Putamen (tissue), 1 donor: ENCODE results near the gene HEATR5A.
"Not testable (repeated sequence)": the region's sequence is repeated elsewhere in the genome, so short reads cannot be mapped to it uniquely, and the experiment has no call there.

Source experiments
- DNase-seq: peaks from one replicate; pipeline ENCODE4 v3.0.0-alpha.2; 2016; ENCODE audit warnings: low spot score

The HEATR5A gene

GRCh38 chr14:31326111-31326510 is 94.2 kb downstream of the HEATR5A start:
- no peak for DNase-seq

- no peak for DNase-seq
These were observed 96.9 kb downstream of the HEATR5A start for GRCh38 chr14:31323419-31323818.

GRCh38 chr14:31320922-31321766 is 99.2 kb downstream of the HEATR5A start:
- no peak for DNase-seq

GRCh38 chr14:31320216-31320615 is 100.1 kb downstream of the HEATR5A start:
- peak; percentile 6 for DNase-seq

- DNase-seq: no peak
These were observed 100.6 kb downstream of the HEATR5A start for GRCh38 chr14:31319701-31320100.

- no peak for DNase-seq
These were observed 107.4 kb downstream of the HEATR5A start for GRCh38 chr14:31312934-31313333.

- not testable (repeated sequence) for DNase-seq
These were observed 108.0 kb downstream of the HEATR5A start for GRCh38 chr14:31312370-31312769.

- no peak for DNase-seq
These were observed 112.7 kb downstream of the HEATR5A start for GRCh38 chr14:31307618-31308017.

- no peak for DNase-seq
These were observed 113.2 kb downstream of the HEATR5A start for GRCh38 chr14:31307198-31307597.

- DNase-seq: no peak
These were observed 116.7 kb downstream of the HEATR5A start for GRCh38 chr14:31303654-31304053.

- DNase-seq: no peak
These were observed 119.5 kb downstream of the HEATR5A start for GRCh38 chr14:31300883-31301282.

- DNase-seq: no peak
These were observed 120.1 kb downstream of the HEATR5A start for GRCh38 chr14:31300296-31300695.

- DNase-seq: no peak
These were observed 122.5 kb downstream of the HEATR5A start for GRCh38 chr14:31297701-31298344.

GRCh38 chr14:31297112-31297511 is 123.2 kb downstream of the HEATR5A start:
- DNase-seq: no peak

- no peak for DNase-seq
These were observed 125.5 kb downstream of the HEATR5A start for GRCh38 chr14:31294746-31295405.

- no peak for DNase-seq
These were observed 127.3 kb downstream of the HEATR5A start for GRCh38 chr14:31292937-31293616.

- DNase-seq: no peak
These were observed 129.1 kb downstream of the HEATR5A start for GRCh38 chr14:31291210-31291609.

- no peak for DNase-seq
These were observed 132.9 kb downstream of the HEATR5A start for GRCh38 chr14:31287294-31287972.

GRCh38 chr14:31286456-31287293 is 133.7 kb downstream of the HEATR5A start:
- DNase-seq: no peak

GRCh38 chr14:31283578-31284252 is 136.6 kb downstream of the HEATR5A start:
- no peak for DNase-seq
